ENCODE data around the gene ELMO1.

DNA sequence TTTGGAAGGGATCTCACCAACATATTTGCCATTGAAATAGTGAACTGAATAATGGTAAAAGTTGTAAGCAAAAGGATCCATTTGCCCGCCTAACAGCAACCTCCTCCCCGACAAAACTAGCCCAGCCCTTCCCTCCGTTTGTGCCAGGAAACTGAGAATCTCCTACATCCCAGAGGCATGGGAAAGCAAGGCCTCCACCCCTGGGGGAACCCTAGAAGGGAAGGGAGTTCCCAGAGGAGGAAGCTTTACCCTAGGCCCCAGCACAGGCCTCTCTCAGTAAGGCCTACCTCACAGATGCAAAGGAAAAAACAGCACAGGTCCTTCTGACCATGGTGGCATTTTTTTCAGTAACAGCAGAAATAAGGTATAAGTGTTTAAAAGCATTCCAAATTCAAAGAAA lies 229.7 kb downstream of the ELMO1 start:
- TF ChIP-seq, protein P1, sequence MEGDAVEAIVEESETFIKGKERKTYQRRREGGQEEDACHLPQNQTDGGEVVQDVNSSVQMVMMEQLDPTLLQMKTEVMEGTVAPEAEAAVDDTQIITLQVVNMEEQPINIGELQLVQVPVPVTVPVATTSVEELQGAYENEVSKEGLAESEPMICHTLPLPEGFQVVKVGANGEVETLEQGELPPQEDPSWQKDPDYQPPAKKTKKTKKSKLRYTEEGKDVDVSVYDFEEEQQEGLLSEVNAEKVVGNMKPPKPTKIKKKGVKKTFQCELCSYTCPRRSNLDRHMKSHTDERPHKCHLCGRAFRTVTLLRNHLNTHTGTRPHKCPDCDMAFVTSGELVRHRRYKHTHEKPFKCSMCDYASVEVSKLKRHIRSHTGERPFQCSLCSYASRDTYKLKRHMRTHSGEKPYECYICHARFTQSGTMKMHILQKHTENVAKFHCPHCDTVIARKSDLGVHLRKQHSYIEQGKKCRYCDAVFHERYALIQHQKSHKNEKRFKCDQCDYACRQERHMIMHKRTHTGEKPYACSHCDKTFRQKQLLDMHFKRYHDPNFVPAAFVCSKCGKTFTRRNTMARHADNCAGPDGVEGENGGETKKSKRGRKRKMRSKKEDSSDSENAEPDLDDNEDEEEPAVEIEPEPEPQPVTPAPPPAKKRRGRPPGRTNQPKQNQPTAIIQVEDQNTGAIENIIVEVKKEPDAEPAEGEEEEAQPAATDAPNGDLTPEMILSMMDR (conservative IDR thresholded peaks at IDR 0.05; ENCODE audit: low read depth, low read length) = no peak
- TF ChIP-seq EZH2 (IDR thresholded peaks at IDR 0.05; ENCODE audit: low read length, unreplicated experiment) = no peak
